Tongue (tissue), 2 donors: ENCODE results near the gene HMGCR. TPM values are rescaled to one million over a fixed set of nuclear protein-coding genes. Genes with fewer than 3 reads are reported as not detected.
"Not testable (repeated sequence)": the region's sequence is repeated elsewhere in the genome, so short reads cannot be mapped to it uniquely, and the experiment has no call there.

Experiments used
- DNase-seq: peaks from one replicate; pipeline ENCODE4 v3.0.0-alpha.2; 2015
- total RNA-seq: library from RNA; depleted of rRNA; stranded (reverse); fragments of >200 nt; gene quantifications from one replicate; pipeline ENCODE4 v1.2.3, GENCODE V29; 2014

HMGCR gene
- total RNA-seq: 75.3 TPM

- DNase-seq: peak; percentile 100
Observed at GRCh38 chr5:75336615-75337336, at the start of gene HMGCR. HMGCR (plus strand) TSS chr5:75337220; CDS start chr5:75342606, 5,386 bp downstream.

- DNase-seq: not testable (repeated sequence)
Observed at GRCh38 chr5:75291844-75292243, 45.2 kb upstream of the HMGCR start.

GRCh38 chr5:75300084-75300483, 36.9 kb upstream of the HMGCR start:
- DNase-seq: no peak

- no peak for DNase-seq
Observed at GRCh38 chr5:75303419-75303818, 33.6 kb upstream of the HMGCR start.

- DNase-seq: not testable (repeated sequence)
Observed at GRCh38 chr5:75304486-75304885, 32.5 kb upstream of the HMGCR start.

GRCh38 chr5:75306746-75307145, 30.3 kb upstream of the HMGCR start:
- no peak for DNase-seq

GRCh38 chr5:75310212-75310611, 26.8 kb upstream of the HMGCR start:
- no peak for DNase-seq

- DNase-seq: not testable (repeated sequence)
Observed at GRCh38 chr5:75319148-75319547, 17.9 kb upstream of the HMGCR start.

GRCh38 chr5:75319638-75320037, 17.4 kb upstream of the HMGCR start:
- DNase-seq: peak; percentile 32

GRCh38 chr5:75320371-75320770, 16.6 kb upstream of the HMGCR start:
- DNase-seq: no peak

GRCh38 chr5:75322066-75322465, 15.0 kb upstream of the HMGCR start:
- DNase-seq: no peak

GRCh38 chr5:75324791-75325190, 12.2 kb upstream of the HMGCR start:
- DNase-seq: no peak

GRCh38 chr5:75325242-75325641, 11.8 kb upstream of the HMGCR start:
- no peak for DNase-seq

GRCh38 chr5:75330404-75330803, 6.6 kb upstream of the HMGCR start:
- DNase-seq: no peak

GRCh38 chr5:75331095-75332090, 5.6 kb upstream of the HMGCR start:
- DNase-seq: no peak

GRCh38 chr5:75333759-75334158, 3.3 kb upstream of the HMGCR start:
- not testable (repeated sequence) for DNase-seq

- DNase-seq: not testable (repeated sequence)
Observed at GRCh38 chr5:75334413-75334812, 2.6 kb upstream of the HMGCR start.

- no peak for DNase-seq
Observed at GRCh38 chr5:75335486-75335885, 1.5 kb upstream of the HMGCR start.

GRCh38 chr5:75335952-75336614, 937 bp upstream of the HMGCR start:
- DNase-seq: peak; percentile 74

GRCh38 chr5:75337366-75338021, 474 bp downstream of the HMGCR start:
- peak; percentile 49 for DNase-seq

- DNase-seq: no peak
Observed at GRCh38 chr5:75338408-75338807, 1.4 kb downstream of the HMGCR start.
